ENCODE data around the gene NOXA1.
"Not testable (repeated sequence)": the region's sequence is repeated elsewhere in the genome, so short reads cannot be mapped to it uniquely, and the experiment has no call there.

Gene NOXA1

DNA sequence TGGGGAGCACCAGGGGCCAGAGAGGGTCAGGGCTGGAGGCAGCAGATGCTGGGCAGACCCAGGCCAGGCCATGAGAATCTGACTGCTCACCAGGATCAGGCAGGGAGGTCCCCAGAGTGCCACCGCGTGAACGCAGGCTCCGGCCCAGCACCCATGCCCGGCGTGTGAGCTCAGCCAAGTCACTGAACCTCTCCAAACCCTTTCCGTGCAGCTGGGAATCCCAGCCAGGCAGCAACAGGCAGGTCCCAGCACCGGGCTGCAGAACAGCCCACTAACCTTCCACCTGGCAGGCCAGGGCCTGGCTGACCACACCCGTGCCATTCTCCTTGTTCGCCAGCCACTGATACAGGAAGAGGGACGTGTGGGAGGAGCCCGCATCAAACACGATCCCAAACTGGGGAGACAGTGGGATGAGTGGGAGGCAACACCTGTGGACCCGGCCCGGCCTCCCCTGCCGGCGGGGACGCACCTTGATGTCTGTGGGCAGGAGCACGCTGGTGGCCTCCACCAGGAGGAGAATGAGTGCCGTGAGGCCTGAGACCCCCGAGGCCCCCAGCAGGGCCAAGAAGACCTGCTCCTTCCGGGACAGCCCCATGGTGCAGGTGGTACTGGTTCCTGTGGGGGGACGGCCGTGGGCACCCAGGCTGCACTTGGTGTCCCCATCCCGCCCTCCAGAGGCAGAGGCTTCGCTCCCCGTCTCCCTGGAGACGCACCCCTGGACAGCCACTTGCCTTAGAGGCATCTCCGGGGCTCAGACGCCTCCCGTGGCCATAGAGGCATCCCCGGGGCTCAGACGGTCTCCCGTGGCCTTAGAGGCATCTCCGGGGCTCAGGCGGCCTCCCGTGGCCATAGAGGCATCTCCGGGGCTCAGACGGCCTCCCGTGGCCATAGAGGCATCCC, 14.7 kb downstream of the NOXA1 start:
- FAIRE-seq (no peak), DNase-seq (ENCODE audit: low spot score) (no peak)

DNA sequence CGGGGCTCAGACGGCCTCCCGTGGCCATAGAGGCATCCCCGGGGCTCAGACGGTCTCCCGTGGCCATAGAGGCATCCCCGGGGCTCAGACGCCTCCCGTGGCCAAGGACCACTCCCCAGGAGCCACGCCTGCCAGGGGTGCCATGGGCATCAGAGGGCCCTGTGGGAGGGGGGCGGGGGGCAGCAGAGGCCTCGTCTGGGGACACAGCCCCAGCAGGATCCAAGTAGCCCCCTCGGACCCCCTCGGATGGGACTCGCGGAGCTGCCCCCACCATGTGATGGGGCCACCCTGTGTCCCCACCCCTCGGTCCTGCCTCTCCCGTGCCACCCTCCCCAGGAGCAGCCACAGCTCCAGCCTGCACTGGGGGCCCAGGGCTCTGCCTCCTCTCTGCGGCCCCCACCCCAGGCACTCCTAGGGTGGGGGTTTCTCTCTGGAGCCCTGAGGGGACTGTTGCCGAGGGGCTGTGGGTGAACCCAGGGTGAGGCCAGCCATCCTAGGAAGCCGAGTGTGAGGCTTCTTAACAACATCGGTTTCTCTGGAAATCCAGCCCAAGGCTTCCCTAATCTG, 15.5 kb downstream of the NOXA1 start:
- no peak for DNase-seq (ENCODE audit: low spot score)
- FAIRE-seq = no peak

DNA sequence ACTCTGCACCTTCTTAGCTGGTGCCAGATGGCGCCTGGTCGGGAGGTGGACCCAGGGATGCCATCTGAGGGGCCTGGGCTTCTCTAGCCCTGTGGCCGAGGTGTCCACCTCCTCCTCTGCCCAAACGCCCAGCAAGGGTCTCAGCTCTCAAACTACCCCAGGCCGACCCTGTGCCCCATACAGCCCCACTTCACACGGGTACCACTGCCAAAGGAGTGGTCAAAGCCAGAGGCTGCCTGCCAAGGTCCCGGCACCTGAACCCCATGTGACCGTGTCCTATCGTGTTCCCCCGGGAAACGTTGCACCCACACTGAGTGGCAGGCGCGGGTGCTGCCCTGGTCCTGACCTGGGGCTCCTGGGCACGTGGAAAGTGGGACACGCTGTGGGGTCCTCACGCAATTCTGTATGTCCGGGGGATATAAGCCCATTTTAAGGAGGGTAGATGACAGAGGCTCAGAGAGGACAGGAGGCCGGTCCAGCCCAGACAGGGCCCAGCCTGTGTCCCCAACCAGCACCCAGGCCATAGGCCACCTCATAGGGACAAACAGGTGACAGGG, 16.0 kb downstream of the NOXA1 start:
- FAIRE-seq (no peak), DNase-seq (ENCODE audit: low spot score) (no peak)

DNA sequence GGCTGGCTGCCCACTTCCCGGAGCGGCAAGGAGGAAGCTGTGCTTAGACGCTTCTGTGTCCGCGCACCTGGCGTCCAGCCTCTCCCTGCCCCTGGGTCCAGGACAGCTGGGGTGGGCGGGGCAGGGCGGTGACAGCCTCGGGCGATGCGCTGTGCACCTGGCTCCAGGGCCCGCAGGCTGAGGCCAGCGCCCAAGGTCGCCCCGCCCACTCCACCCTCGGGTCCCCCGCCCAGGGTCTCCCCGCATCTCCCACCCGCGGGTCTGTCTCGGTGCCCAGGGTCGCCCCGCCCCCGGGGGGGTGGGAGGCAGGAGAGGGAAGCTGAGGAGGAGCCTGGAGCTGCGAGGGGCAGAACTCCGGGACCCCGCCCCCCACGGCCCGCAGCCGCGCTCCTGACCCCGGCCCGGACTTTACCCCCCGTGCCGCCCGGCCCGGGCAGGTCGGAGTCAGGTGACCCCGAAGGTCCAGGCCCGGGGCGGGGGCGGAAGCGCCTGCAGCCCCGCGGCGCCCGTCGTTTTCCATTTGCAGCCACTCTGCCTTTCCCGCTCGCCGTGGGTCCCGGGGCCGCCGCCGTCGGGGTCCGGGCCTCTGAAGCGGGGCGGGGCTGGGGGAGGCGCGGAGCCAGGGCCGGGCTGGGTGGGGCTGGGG, 18.2 kb downstream of the NOXA1 start, which contains the start of gene ENTPD8:
Gene ENTPD8 (minus strand): TSS at position 69 of the 646 bp plus-strand sequence. CDS start 3,072 bp downstream, outside the sequence.
- FAIRE-seq = no peak
- DNase-seq (ENCODE audit: low spot score) = peak; percentile 81

DNA sequence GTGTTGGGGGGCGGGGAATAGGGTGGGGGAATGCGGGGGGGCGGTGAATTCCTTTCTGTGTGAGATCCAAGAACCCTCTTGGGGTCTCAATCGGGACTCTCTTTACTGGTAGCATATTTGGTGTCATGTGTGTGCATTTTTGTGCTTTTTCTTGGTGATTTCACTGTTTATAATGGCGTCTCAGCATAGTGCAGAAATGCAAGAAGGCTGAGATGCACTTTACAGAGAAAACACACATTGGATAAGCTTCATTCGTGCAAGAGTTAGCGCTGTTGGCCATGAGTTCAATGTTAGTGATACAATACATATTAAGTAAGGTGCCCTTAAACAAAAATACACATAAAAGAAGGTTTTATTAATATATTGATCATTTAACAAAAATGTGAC, 18.7 kb downstream of the NOXA1 start:
- DNase-seq (ENCODE audit: low spot score) (no peak), FAIRE-seq (no peak)

DNA sequence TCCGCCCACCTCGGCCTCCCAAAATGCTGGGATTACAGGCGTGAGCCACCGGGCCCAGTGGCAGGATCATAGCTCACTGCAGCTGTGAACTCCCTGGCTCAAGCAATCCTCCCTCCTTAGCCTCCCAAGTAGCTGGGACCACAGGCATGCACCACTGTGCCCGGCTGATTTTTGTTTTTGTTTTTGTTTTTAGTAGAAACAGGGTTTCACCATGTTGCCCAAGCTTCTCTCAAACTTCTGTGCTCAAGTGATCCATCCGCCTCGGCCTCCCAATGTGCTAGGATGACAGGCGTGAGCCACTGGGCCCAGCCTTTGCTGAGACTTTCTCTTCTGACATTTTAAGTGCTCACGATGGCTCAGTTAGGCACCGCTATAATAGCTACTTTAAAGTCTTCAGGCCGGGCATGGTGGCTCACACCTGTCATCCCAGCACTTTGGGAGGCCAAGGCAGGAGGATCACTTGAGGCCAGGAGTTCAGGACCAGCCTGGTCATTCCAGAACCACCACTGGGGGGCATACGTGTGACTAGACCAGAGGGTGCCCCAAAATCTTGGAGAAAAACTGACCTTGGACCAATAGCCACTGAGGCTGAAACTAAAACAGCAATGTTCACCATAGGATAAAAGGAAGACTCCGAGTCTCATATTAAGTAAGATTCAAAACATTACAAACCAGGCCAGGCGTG, 21.1 kb downstream of the NOXA1 start:
- DNase-seq (ENCODE audit: low spot score) (no peak), FAIRE-seq (no peak)

DNA sequence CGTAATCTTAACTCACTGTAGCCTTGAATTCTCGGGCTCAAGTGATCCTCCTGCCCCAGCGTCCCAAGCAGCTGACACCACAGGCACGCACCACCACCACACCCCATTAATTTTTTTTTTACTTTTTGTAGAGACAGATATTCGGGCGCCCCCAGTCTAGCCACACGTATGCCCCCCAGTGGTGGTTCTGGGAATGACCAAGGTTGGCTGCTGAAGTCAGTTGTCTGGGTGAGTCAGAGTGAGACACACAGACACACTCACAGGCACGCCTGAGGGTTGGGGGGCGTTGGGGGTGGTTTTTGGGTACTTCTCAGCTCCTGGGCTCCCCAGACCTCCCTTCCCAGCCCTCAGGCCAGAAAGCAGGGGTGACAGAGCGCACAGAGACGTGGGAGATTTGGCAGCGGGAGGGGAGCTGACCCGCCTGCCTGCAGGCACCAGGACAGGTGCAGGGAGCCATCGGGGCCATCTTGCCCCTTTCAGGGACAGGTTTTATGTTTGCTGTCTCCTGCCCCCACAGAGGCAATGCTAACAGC, 22.1 kb downstream of the NOXA1 start:
- DNase-seq (ENCODE audit: low spot score) (peak; percentile 71), FAIRE-seq (no peak)

DNA sequence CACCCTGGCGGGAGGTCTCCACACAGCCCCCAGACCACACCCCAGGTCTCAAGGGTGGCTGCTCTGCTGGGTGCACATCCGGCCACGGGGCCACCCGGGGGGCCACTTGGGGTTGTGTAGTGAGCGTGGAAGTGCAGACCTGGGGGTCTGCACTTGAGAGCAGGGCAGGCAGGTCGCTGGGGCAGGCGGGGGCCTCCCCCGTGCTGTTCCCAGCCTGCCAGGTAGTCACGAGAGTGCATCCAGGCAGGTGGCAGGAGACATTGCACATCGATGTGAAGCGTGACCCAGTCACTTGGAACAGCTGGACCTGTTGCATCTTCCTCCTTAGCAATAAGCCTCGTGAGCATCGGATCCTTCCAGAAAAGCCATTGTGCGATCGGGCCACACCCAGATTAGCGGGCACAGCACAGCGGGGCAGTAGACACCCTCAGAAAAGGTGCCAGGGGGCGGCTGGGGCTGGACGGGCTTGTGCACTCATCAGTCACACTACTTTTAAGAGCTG, 22.8 kb downstream of the NOXA1 start:
- FAIRE-seq (no peak), DNase-seq (ENCODE audit: low spot score) (no peak)

DNA sequence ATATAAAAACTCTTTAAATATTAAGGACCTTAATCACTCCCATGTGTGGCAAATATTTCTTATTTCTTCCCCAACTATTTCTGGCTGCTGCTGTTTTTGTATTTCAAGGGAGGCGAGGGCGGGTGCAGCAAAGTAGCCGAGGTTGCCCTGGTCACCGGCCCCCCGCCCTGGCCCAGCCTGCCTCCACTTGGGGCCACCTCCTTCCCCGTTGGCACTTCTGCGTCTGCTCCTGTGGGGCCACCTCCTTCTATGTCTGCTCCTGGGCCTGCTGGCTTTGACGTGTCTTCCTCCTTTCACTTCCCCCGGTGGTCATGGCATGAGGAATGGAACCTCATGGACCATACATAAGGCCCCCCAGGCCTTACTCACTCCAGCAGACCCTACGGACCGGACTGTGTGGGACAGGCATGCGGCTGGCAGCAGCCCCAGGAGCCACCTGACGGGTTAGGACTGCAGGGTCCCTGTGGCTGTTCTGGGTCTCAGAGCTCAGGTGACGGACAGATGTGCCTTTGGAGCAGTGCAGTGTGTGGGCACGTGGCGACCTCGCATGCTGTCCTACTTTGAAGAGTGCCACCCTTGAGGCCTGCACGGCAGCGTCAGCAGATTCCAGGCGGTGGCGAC, 23.8 kb downstream of the NOXA1 start:
- no peak for DNase-seq (ENCODE audit: low spot score)

DNA sequence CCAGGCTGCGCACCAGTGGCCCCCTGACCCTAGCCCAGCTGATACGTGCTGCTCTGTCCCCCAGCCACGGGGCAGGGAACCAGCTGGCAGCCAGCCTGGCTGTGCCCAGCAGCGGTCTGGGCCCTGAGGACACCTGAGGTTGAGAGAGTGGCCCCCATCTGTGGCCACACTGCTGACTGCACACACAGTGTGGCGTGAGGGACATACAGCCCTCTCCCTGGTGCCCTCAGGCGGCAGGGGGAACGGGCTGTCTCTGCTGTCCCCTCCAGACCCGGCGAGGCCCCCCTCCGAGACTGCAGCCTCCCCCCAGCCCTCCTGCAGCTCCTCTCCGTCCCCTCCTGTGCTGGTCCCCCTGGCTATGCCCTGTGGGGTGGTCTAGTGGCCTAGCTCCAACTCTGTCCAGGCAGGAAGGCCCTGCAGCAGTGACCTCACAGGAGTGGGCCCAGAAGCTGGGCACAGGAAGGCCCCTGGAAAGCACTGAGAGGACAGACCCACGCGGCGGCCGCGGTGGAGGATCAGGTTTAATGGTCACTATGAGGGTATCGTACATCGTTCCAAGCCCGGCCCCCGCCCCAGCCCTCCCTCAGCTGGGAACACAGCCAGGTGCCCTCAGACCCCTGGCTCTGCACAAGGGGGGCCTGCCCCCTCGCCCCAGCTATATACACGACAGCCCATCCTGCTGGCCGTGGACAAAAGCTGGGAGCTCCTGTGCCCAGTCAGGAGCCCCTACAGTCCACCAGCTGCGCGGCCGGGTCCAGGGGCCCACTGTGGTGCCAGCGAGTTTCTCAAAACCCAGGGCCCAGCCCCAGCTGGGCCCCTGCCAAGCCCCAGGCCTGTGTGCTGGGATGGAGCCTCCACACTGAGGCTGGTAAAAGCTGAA, 24.8 kb downstream of the NOXA1 start:
- FAIRE-seq (no peak), DNase-seq (ENCODE audit: low spot score) (no peak)

More for the DNA sequence above, 23.8 kb downstream of the NOXA1 start:
- FAIRE-seq = no peak

DNA sequence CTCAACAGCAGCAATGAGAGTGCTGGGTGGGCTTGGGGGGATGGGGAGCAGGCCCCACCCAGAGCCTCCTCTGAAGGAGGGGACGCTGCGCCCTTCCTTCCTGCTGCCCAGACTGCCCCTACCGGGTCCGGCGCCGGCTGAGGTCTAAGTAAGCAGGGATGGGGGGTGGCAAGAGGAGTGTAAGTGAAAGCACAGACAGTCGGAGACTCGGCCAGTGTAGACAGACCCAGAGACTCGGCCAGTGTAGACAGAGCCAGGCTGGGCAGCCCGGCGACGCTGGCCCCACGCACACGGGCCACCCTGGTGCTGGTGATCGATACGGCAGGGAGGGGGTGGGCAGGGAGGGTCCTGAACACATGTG, 25.4 kb downstream of the NOXA1 start:
- DNase-seq (ENCODE audit: low spot score) (no peak), FAIRE-seq (no peak)

DNA sequence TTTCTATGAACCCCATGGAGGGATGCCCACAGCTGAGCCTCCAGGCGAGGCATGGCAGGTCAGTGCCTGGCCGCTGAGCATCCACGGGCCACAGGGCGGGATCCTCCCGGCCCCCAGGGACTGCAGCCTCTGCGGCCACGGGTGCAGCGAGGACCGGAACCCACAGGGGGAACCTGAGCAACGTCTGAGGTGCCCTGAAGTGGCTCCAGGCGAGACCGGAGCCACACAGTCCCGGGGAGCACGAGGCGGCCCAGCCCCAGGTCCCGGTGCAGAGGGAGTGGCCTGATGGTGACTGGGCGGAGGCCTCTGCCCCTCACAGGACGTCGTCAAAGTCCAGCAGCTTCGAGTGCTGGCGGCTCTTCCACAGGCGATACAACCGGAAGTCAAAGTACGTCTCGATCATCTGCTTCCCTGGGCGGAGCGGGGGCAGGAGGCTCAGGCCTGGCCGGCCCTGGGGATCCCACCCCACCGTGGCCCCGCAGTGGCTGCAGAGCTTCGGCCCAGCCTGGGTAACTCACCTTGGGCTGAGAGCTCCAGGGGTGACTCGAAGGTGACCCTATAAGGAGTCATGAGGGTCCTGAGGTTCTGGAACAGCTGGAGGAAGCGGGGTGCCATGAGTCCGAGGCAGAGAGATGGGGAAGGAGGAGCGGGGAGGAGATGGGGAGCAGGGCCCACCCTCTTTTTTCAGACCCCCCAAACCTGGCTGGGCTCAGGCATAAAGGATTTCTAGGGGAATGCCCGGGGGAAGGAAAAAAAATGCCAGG, 26.1 kb downstream of the NOXA1 start:
- no peak for FAIRE-seq

DNA sequence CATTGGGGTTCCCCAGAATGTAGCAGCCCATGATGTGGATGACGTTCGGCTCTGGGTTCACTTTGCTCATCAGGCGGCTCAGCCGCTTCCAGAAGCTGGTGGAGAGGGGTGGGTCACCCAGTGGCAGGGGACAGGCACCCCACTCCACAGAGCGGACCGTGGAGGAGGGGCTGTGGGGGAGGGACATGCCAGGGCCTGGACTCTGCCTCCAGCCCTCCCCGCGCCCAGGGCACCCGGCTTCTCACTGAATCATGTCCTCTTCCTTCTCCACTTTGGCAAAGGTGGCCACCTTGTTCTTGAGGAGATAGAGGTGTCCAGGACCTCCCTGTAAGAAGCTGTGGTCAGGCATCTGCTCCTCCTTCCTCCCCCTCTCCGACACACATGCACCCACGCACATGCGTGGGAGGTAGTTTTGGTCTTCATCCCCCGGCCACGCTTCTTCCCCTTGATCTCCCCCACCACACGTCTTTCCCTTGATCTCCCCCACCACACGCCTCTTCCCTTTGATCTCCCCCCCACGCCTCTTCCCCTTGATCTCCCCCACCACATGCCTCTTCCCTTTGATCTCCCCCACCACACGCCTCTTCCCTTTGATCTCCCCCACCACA, 26.8 kb downstream of the NOXA1 start:
- FAIRE-seq = no peak

More for the DNA sequence above, 26.1 kb downstream of the NOXA1 start:
- no peak for DNase-seq (ENCODE audit: low spot score)

DNA sequence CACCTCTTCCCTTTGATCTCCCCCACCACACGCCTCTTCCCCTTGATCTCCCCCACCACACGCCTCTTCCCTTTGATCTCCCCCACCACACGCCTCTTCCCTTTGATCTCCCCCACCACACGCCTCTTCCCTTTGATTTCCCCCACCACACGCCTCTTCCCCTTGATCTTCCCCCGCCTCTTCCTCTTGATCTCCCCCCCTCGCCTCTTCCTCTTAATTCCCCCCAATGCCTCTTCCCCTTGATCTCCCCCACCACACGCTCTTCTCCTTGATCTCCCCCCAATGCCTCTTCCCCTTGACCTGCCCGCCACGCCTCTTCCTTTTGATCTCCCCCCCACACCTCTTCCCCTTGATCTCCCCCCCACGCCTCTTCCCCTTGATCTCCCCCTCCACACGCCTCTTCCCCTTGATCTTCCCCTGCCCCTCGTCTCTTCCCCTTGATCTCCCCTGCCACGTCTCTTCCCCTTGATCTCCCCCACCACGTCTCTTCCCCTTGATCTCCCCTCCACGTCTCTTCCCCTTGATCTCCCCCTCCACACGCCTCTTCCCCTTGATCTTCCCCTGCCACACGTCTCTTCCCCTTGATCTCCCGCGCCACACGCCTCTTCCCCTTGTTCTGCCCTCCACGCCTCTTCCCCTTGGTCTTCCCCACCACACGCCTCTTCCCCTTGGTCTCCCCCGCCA, 27.5 kb downstream of the NOXA1 start:
- DNase-seq (ENCODE audit: low spot score); FAIRE-seq: not testable (repeated sequence)

More for the DNA sequence above, 26.8 kb downstream of the NOXA1 start:
- DNase-seq (ENCODE audit: low spot score) = no peak

DNA sequence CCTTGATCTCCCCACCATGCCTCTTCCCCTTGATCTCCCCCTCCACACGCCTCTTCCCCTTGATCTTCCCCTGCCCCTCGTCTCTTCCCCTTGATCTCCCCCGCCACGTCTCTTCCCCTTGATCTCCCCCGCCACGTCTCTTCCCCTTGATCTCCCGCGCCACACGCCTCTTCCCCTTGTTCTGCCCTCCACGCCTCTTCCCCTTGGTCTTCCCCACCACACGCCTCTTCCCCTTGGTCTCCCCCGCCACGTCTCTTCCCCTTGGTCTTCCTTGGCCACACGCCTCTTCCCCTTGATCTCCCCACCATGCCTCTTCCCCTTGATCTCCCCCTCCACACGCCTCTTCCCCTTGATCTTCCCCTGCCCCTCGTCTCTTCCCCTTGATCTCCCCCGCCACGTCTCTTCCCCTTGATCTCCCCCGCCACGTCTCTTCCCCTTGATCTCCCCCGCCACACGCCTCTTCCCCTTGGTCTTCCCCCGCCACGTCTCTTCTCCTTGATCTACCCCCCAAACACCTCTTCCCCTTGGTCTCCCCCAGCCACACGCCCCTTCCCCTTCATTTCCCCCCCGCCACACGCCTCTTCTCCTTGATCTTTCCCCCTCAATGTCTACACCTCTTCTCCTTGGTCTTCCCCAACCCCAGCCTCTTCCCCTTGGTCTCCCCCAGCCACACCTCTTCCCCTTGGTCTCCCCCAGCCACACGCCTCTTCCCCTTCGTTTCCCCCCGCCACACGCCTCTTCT, 28.2 kb downstream of the NOXA1 start:
- not testable (repeated sequence) for FAIRE-seq; DNase-seq (ENCODE audit: low spot score)

DNA sequence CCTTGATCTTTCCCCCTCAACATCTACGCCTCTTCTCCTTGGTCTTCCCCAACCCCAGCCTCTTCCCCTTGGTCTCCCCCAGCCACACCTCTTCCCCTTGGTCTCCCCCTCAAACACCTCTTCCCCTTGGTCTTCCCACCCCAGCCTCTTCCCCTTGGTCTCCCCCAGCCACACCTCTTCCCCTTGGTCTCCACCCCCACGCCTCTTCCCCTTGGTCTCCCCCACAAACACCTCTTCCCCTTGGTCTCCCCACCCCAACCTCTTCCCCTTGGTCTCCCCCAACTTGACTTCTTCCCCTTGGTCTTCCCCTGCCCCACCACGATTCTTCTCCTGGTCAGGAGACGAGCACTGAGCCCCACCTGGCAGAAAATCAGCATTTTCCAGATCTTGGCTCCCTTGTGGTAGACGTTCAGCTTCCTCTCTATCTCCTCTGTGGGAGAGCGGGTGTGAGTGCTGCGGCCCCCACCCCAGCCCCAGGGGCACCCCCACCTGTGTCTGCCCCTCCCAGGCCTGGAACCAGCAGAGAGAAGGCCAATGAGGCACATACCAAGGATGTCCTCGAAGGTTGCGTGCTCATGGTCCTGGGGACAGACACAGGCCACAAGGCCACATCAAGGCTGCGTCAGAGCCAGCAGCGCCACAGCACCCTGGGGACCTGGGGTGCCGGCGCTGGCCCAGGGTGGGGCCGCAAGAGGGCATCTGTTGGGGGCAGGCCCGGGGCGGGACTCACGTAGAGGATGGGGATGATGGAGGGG, 29.0 kb downstream of the NOXA1 start:
- FAIRE-seq (no peak), DNase-seq (ENCODE audit: low spot score) (no peak)

All from urothelium cell line (cell line).